ENCODE data around the gene EPGN. TPM values are rescaled to one million over a fixed set of nuclear protein-coding genes. Genes with fewer than 3 reads are reported as not detected.
A peak's percentile ranks its signal among the peaks of the same experiment; 100 is the strongest.

EPGN gene
- total RNA-seq, 1 donor, result 0.90 TPM

DNA sequence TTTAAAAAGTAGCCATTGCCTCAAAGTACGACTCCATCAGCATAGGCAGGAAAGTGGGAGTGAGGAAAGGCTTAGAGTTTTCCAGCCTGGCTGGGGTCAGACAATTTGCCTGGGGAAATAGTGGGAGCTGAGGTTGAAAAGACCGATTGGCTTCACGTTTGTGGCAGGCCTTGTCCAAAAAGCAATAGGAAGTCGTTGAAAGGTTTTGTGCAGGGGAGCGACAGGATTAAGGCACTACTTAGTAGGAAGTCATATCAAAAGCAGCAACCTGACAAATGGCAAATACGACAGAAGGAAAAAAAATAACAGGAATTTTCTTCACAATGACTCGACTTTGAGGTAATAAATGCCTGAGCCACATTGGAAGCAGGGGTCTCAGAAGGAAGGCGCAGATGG, 56.0 kb downstream of the EPGN start:
- TF ChIP-seq CTCF (IDR thresholded peaks at IDR 0.05; ENCODE audit: insufficient read depth, low read length), result no peak
- H3K4me3 ChIP-seq (ENCODE audit: low read depth, low read length), result no peak overlapping the region
- DNase-seq (ENCODE audit: low read depth), result no peak

- DNase-seq (ENCODE audit: low read depth), result peak; percentile 49
- peak within 1 kb of the TSS; percentile 65 for H3K4me3 ChIP-seq (ENCODE audit: low read depth, low read length)
- TF ChIP-seq CTCF (IDR thresholded peaks at IDR 0.05; ENCODE audit: insufficient read depth, low read length), result no peak
These were observed 56.6 kb downstream of the EPGN start, which contains the start of gene EREG for GRCh38 chr4:74364652-74365491. TSS of gene EREG (plus strand) at chr4:74365145. CDS start at chr4:74365309, 164 bp downstream.

GRCh38 chr4:74365761-74366160, 57.5 kb downstream of the EPGN start:
- no peak for TF ChIP-seq CTCF (IDR thresholded peaks at IDR 0.05; ENCODE audit: insufficient read depth, low read length)
- DNase-seq (ENCODE audit: low read depth), result no peak
- no peak overlapping the region for H3K4me3 ChIP-seq (ENCODE audit: low read depth, low read length)

Other genes starting within 250 kb of the EPGN start
- gene CXCL2, start 209.3 kb upstream of the EPGN start, total RNA-seq (ENCODE audit: low replicate concordance), result 1.1 and 1.9 TPM in 2 replicates
- gene MTHFD2L, start 150.4 kb upstream of the EPGN start, total RNA-seq (ENCODE audit: low replicate concordance), result 8.2 and 15.0 TPM in 2 replicates
- 15.0 TPM in 1 of 2 replicates, not detected in the other for gene EREG, start 56.7 kb downstream of the EPGN start, total RNA-seq (ENCODE audit: low replicate concordance)
- 0.54 TPM in 1 of 2 replicates, not detected in the other for gene AREG, start 136.7 kb downstream of the EPGN start, total RNA-seq (ENCODE audit: low replicate concordance)

Data from fibroblast of the aortic adventitia (primary cell).